ENCODE results near the gene ASB2. TPM values are rescaled to one million over a fixed set of nuclear protein-coding genes. Genes with fewer than 3 reads are reported as not detected.

The ASB2 gene
- total RNA-seq, 1 experiment from 2014 or later, result not detected

DNA sequence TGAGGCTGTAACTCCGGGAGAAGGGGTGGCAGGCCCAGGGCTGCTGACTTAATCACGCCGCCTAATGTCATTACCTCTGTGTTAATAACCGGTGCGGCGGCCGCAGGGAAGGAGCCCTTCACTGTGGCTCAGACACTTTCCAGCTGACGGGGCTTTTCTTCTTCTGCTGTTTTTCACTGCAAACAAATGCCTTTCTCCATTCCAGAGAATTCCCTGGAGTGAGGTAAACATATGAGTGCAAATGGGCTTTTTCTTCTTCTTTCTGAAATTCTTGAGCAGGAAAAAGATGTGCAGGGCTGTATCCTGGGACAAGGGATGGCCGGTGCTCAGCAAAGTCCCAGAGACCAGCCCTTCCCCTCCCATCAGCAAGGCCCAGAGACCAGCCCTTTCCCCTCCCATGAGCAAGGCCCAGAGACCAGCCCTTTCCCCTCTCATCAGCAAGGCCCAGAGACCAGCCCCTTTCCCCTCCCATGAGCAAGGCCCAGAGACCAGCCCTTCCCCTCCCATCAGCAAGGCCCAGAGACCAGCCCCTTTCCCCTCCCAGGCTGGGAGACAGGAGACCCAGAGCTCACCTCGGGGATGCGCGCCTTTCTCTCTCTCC is 82.6 kb downstream of the ASB2 start:
- ChIA-PET POLR2A (ENCODE audit: unreplicated experiment) (no interaction called here), CTCF (no interaction called here)
- Histone ChIP-seq H3K4me2 (no peak overlapping the region), H4K20me1 (ENCODE audit: insufficient read depth) (no peaks in the 10 kb centered on the region), H3K27ac (no peak overlapping the region), H3F3A (ENCODE audit: insufficient read depth, low read depth) (no peaks in the 10 kb centered on the region), H3K4me1 (replicated peaks; ENCODE audit: insufficient read depth) (no peaks in the 10 kb centered on the region), H3K4me3 (no peak overlapping the region), H3K36me3 (ENCODE audit: low read depth) (no peaks in the 10 kb centered on the region), H3K9me3 (ENCODE audit: insufficient read depth, low read depth) (no peaks in the 10 kb centered on the region), H3K27me3 (ENCODE audit: insufficient read depth, low read depth) (peaks cover 82% of the 10 kb centered on the region), H3K79me2 (ENCODE audit: low read depth) (no peaks in the 10 kb centered on the region), H3K9me2 (ENCODE audit: insufficient read depth) (no peaks in the 10 kb centered on the region), H2AFZ (no peak overlapping the region)
- DNase-seq, result no peak
- intact Hi-C loops (cut with micrococcal nuclease; ENCODE audit: unreplicated experiment), result no loop called here
- BruUV-seq (replicated peaks), result no TSS peak
- TF ChIP-seq, protein P1, sequence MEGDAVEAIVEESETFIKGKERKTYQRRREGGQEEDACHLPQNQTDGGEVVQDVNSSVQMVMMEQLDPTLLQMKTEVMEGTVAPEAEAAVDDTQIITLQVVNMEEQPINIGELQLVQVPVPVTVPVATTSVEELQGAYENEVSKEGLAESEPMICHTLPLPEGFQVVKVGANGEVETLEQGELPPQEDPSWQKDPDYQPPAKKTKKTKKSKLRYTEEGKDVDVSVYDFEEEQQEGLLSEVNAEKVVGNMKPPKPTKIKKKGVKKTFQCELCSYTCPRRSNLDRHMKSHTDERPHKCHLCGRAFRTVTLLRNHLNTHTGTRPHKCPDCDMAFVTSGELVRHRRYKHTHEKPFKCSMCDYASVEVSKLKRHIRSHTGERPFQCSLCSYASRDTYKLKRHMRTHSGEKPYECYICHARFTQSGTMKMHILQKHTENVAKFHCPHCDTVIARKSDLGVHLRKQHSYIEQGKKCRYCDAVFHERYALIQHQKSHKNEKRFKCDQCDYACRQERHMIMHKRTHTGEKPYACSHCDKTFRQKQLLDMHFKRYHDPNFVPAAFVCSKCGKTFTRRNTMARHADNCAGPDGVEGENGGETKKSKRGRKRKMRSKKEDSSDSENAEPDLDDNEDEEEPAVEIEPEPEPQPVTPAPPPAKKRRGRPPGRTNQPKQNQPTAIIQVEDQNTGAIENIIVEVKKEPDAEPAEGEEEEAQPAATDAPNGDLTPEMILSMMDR (conservative IDR thresholded peaks at IDR 0.05), result no peak
- no peak for TF ChIP-seq EZH2 (IDR thresholded peaks at IDR 0.05; ENCODE audit: low read depth)

DNA sequence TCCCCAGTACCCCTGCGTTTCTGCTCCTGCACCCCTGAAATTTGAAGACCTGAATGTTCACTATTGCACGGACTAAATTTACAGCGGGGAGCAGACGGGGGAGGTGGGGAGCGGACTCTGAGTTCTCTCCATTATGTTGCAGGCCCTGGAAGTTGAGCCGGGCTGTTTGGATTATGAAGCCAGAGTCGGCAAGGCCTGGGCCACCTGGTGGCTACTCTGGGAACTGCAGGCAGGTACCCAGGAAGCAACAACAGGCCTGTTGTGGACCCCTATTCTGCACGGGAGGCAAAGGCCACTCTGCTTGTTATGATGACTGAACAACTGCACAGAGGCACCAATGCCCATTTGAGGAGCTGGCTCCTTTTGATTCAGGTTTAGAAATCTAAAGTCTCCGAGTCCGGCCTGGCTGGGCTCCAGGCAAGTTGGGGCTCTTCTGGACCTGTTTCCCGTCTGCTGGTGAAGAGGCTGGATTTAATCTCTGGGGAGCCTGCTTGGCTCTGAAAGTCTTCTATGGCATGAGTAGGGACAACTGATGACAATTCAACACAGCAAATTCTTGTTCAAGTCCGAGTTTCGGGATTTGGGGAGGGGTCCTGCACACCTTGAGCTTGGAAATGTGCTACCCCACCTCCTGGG is 83.3 kb downstream of the ASB2 start:
- Histone ChIP-seq H3K27me3 (ENCODE audit: insufficient read depth, low read depth) (peaks cover 82% of the 10 kb centered on the region), H2AFZ (no peak overlapping the region), H3K4me1 (replicated peaks; ENCODE audit: insufficient read depth) (no peaks in the 10 kb centered on the region), H3K4me2 (no peak overlapping the region), H3K9me2 (ENCODE audit: insufficient read depth) (no peaks in the 10 kb centered on the region), H3K79me2 (ENCODE audit: low read depth) (no peaks in the 10 kb centered on the region), H3K4me3 (no peak overlapping the region), H3K36me3 (ENCODE audit: low read depth) (no peaks in the 10 kb centered on the region), H3F3A (ENCODE audit: insufficient read depth, low read depth) (no peaks in the 10 kb centered on the region), H3K27ac (no peak overlapping the region), H4K20me1 (ENCODE audit: insufficient read depth) (no peaks in the 10 kb centered on the region), H3K9me3 (ENCODE audit: insufficient read depth, low read depth) (no peaks in the 10 kb centered on the region)
- no TSS peak for BruUV-seq (replicated peaks)
- intact Hi-C loops (cut with micrococcal nuclease; ENCODE audit: unreplicated experiment), result no loop called here
- TF ChIP-seq, protein P1 (conservative IDR thresholded peaks at IDR 0.05), result peak; percentile 93
- no peak for TF ChIP-seq EZH2 (IDR thresholded peaks at IDR 0.05; ENCODE audit: low read depth)
- peak in 1 of 2 experiments; percentile 20 for DNase-seq
- ChIA-PET POLR2A (ENCODE audit: unreplicated experiment) (no interaction called here), CTCF (no interaction called here)

DNA sequence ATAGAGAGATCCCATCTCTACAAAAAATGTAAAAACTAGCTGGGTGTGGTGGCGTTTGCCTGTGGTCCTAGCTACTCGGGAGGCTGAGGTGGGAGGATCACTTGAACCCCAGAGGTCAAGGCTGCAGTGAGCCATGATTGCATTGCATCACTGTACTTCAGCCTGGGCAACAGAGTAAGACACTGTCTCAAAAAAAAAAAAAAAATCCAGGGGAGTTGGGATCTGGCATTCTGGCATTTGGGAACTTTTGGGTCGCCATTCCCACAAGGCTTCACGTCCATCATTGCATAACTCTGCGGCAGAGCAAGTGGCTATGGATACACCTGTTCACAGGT is 83.9 kb downstream of the ASB2 start:
- intact Hi-C loops (cut with micrococcal nuclease; ENCODE audit: unreplicated experiment), result no loop called here
- POLR2A ChIA-PET (ENCODE audit: unreplicated experiment), result no interaction called here
- TF ChIP-seq, protein P1 (conservative IDR thresholded peaks at IDR 0.05), result no peak
- TF ChIP-seq EZH2 (IDR thresholded peaks at IDR 0.05; ENCODE audit: low read depth), result no peak
- no peaks in the 10 kb centered on the region for H3K4me1 ChIP-seq (replicated peaks; ENCODE audit: insufficient read depth)
- no peak overlapping the region for H2AFZ ChIP-seq
- H3K27ac ChIP-seq, result no peak overlapping the region
- CTCF ChIA-PET, result no interaction called here
- H4K20me1 ChIP-seq (ENCODE audit: insufficient read depth), result no peaks in the 10 kb centered on the region
- no peak for DNase-seq
- no peaks in the 10 kb centered on the region for H3K9me2 ChIP-seq (ENCODE audit: insufficient read depth)
- no TSS peak for BruUV-seq (replicated peaks)
- H3K4me2 ChIP-seq, result no peak overlapping the region
- H3K9me3 ChIP-seq (ENCODE audit: insufficient read depth, low read depth), result no peaks in the 10 kb centered on the region
- no peak overlapping the region for H3K4me3 ChIP-seq
- no peaks in the 10 kb centered on the region for H3K79me2 ChIP-seq (ENCODE audit: low read depth)
- H3F3A ChIP-seq (ENCODE audit: insufficient read depth, low read depth), result no peaks in the 10 kb centered on the region
- H3K27me3 ChIP-seq (ENCODE audit: insufficient read depth, low read depth), result peaks cover 78% of the 10 kb centered on the region
- no peaks in the 10 kb centered on the region for H3K36me3 ChIP-seq (ENCODE audit: low read depth)

Measured in PC-9 (cell line).